Measurements from ENCODE around the gene DIPK1C.

- TF ChIP-seq POLR2A (IDR thresholded peaks at IDR 0.05; ENCODE audit: low read depth, low read length) (no peak), POLR2AphosphoS5 (IDR thresholded peaks at IDR 0.05; ENCODE audit: low read depth, low read length) (no peak), TAF1 (IDR thresholded peaks at IDR 0.05; ENCODE audit: low read depth, low read length) (no peak), SPI1 (IDR thresholded peaks at IDR 0.05; ENCODE audit: low read depth, low read length) (no peak), POU2F2 (IDR thresholded peaks at IDR 0.05; ENCODE audit: low read depth, low read length) (no peak), PAX5 (IDR thresholded peaks at IDR 0.05; ENCODE audit: insufficient read depth, low read length, severe bottlenecking) (no peak)
These were observed 44.8 kb downstream of the DIPK1C start for GRCh38 chr18:74412116-74412880.

Measured in GM12891 (cell line).